SK-N-MC (cell line): ENCODE data around the gene CEP192.

ENCODE experiments used
- EZH2 ChIP-seq: fragments of 200-600 bp; sonication (generic); IDR thresholded peaks from one replicate; pipeline ENCODE4 v1.6.1; 2017; ENCODE audit warnings: antibody characterized with exemption
- FOXP2 ChIP-seq: optimal IDR thresholded peaks from 2 replicates; pipeline ENCODE3; 2011; ENCODE audit warnings: mild to moderate bottlenecking, moderate library complexity; ENCODE audit not compliant: insufficient read depth; ENCODE audit errors: extremely low read length, control extremely low read depth
- POLR2AphosphoS5 ChIP-seq: IDR thresholded peaks from 2 replicates; pipeline ENCODE4 v1.6.1; 2012; ENCODE audit warnings: mild to moderate bottlenecking, low read depth, low read length, borderline replicate concordance

- TF ChIP-seq POLR2AphosphoS5: no peak
- no peak for TF ChIP-seq EZH2
- no peak for TF ChIP-seq FOXP2
Observed at GRCh38 chr18:12960853-12961397, 30.2 kb upstream of the CEP192 start.
